ENCODE measurements around the gene TRAF2.

Gene TRAF2

GRCh38 chr9:136913701-136914438, 27.6 kb downstream of the TRAF2 start:
- Histone ChIP-seq H3K9ac (ENCODE audit: low read length) (no peak overlapping the region), H3K27ac (ENCODE audit: low read depth, low read length) (no peak overlapping the region), H3K36me3 (ENCODE audit: insufficient read depth, low read length) (peaks cover 20% of the 10 kb centered on the region), H3K4me1 (ENCODE audit: insufficient read depth, low read length) (no peaks in the 10 kb centered on the region), H3K27me3 (ENCODE audit: control insufficient read depth in 1 of 2, insufficient read depth in 2 of 2, low read length in 2 of 2) (no peaks in the 10 kb centered on the region), H3K9me3 (ENCODE audit: low read length) (no peaks in the 10 kb centered on the region), H3K4me3 (ENCODE audit: low read depth in 1 of 2, low read length in 2 of 2) (no peak overlapping the region)

GRCh38 chr9:136915632-136916329, 29.5 kb downstream of the TRAF2 start:
- no peak overlapping the region for H3K27ac ChIP-seq (ENCODE audit: low read depth, low read length)
- H3K9me3 ChIP-seq (ENCODE audit: low read length): no peaks in the 10 kb centered on the region
- H3K9ac ChIP-seq (ENCODE audit: low read length): no peak overlapping the region
- peaks cover 32% of the 10 kb centered on the region for H3K36me3 ChIP-seq (ENCODE audit: insufficient read depth, low read length)
- no peaks in the 10 kb centered on the region for H3K4me1 ChIP-seq (ENCODE audit: insufficient read depth, low read length)
- H3K27me3 ChIP-seq (ENCODE audit: control insufficient read depth in 1 of 2, insufficient read depth in 2 of 2, low read length in 2 of 2): no peaks in the 10 kb centered on the region
- H3K4me3 ChIP-seq (ENCODE audit: low read depth in 1 of 2, low read length in 2 of 2): no peak overlapping the region

GRCh38 chr9:136916330-136917184, 30.2 kb downstream of the TRAF2 start:
- no peaks in the 10 kb centered on the region for H3K9me3 ChIP-seq (ENCODE audit: low read length)
- no peak overlapping the region for H3K9ac ChIP-seq (ENCODE audit: low read length)
- peaks cover 36% of the 10 kb centered on the region for H3K36me3 ChIP-seq (ENCODE audit: insufficient read depth, low read length)
- no peaks in the 10 kb centered on the region for H3K27me3 ChIP-seq (ENCODE audit: control insufficient read depth in 1 of 2, insufficient read depth in 2 of 2, low read length in 2 of 2)
- H3K4me3 ChIP-seq (ENCODE audit: low read depth in 1 of 2, low read length in 2 of 2): no peak overlapping the region
- H3K4me1 ChIP-seq (ENCODE audit: insufficient read depth, low read length): no peaks in the 10 kb centered on the region
- H3K27ac ChIP-seq (ENCODE audit: low read depth, low read length): no peak overlapping the region

- H3K9me3 ChIP-seq (ENCODE audit: low read length): no peaks in the 10 kb centered on the region
- H3K4me3 ChIP-seq (ENCODE audit: low read depth in 1 of 2, low read length in 2 of 2): no peak overlapping the region
- H3K27me3 ChIP-seq (ENCODE audit: control insufficient read depth in 1 of 2, insufficient read depth in 2 of 2, low read length in 2 of 2): no peaks in the 10 kb centered on the region
- no peaks in the 10 kb centered on the region for H3K4me1 ChIP-seq (ENCODE audit: insufficient read depth, low read length)
- H3K9ac ChIP-seq (ENCODE audit: low read length): no peak overlapping the region
- peaks cover 36% of the 10 kb centered on the region for H3K36me3 ChIP-seq (ENCODE audit: insufficient read depth, low read length)
- H3K27ac ChIP-seq (ENCODE audit: low read depth, low read length): no peak overlapping the region
Observed at GRCh38 chr9:136917902-136918301, 31.6 kb downstream of the TRAF2 start.

- no peak overlapping the region for H3K27ac ChIP-seq (ENCODE audit: low read depth, low read length)
- no peaks in the 10 kb centered on the region for H3K9me3 ChIP-seq (ENCODE audit: low read length)
- H3K4me1 ChIP-seq (ENCODE audit: insufficient read depth, low read length): no peaks in the 10 kb centered on the region
- H3K27me3 ChIP-seq (ENCODE audit: control insufficient read depth in 1 of 2, insufficient read depth in 2 of 2, low read length in 2 of 2): no peaks in the 10 kb centered on the region
- H3K4me3 ChIP-seq (ENCODE audit: low read depth in 1 of 2, low read length in 2 of 2): no peak overlapping the region
- peaks cover 36% of the 10 kb centered on the region for H3K36me3 ChIP-seq (ENCODE audit: insufficient read depth, low read length)
- H3K9ac ChIP-seq (ENCODE audit: low read length): no peak overlapping the region
Observed at GRCh38 chr9:136920069-136920468, 33.8 kb downstream of the TRAF2 start.

GRCh38 chr9:136920734-136921231, 34.5 kb downstream of the TRAF2 start:
- H3K4me1 ChIP-seq (ENCODE audit: insufficient read depth, low read length): no peaks in the 10 kb centered on the region
- peaks cover 36% of the 10 kb centered on the region for H3K36me3 ChIP-seq (ENCODE audit: insufficient read depth, low read length)
- H3K27ac ChIP-seq (ENCODE audit: low read depth, low read length): no peak overlapping the region
- no peaks in the 10 kb centered on the region for H3K27me3 ChIP-seq (ENCODE audit: control insufficient read depth in 1 of 2, insufficient read depth in 2 of 2, low read length in 2 of 2)
- no peak overlapping the region for H3K9ac ChIP-seq (ENCODE audit: low read length)
- no peak overlapping the region for H3K4me3 ChIP-seq (ENCODE audit: low read depth in 1 of 2, low read length in 2 of 2)
- no peaks in the 10 kb centered on the region for H3K9me3 ChIP-seq (ENCODE audit: low read length)

GRCh38 chr9:136921307-136921706, 35.0 kb downstream of the TRAF2 start:
- Histone ChIP-seq H3K9me3 (ENCODE audit: low read length) (no peaks in the 10 kb centered on the region), H3K36me3 (ENCODE audit: insufficient read depth, low read length) (peaks cover 36% of the 10 kb centered on the region), H3K9ac (ENCODE audit: low read length) (no peak overlapping the region), H3K27me3 (ENCODE audit: control insufficient read depth in 1 of 2, insufficient read depth in 2 of 2, low read length in 2 of 2) (no peaks in the 10 kb centered on the region), H3K27ac (ENCODE audit: low read depth, low read length) (no peak overlapping the region), H3K4me3 (ENCODE audit: low read depth in 1 of 2, low read length in 2 of 2) (no peak overlapping the region), H3K4me1 (ENCODE audit: insufficient read depth, low read length) (no peaks in the 10 kb centered on the region)

GRCh38 chr9:136921718-136922117, 35.4 kb downstream of the TRAF2 start:
- Histone ChIP-seq H3K4me1 (ENCODE audit: insufficient read depth, low read length) (no peaks in the 10 kb centered on the region), H3K27ac (ENCODE audit: low read depth, low read length) (no peak overlapping the region), H3K4me3 (ENCODE audit: low read depth in 1 of 2, low read length in 2 of 2) (no peak overlapping the region), H3K36me3 (ENCODE audit: insufficient read depth, low read length) (peaks cover 32% of the 10 kb centered on the region), H3K9ac (ENCODE audit: low read length) (no peak overlapping the region), H3K27me3 (ENCODE audit: control insufficient read depth in 1 of 2, insufficient read depth in 2 of 2, low read length in 2 of 2) (no peaks in the 10 kb centered on the region), H3K9me3 (ENCODE audit: low read length) (no peaks in the 10 kb centered on the region)

GRCh38 chr9:136922540-136922939, 36.2 kb downstream of the TRAF2 start:
- Histone ChIP-seq H3K9ac (ENCODE audit: low read length) (no peak overlapping the region), H3K36me3 (ENCODE audit: insufficient read depth, low read length) (peaks cover 28% of the 10 kb centered on the region), H3K4me3 (ENCODE audit: low read depth in 1 of 2, low read length in 2 of 2) (no peak overlapping the region), H3K9me3 (ENCODE audit: low read length) (no peaks in the 10 kb centered on the region), H3K27ac (ENCODE audit: low read depth, low read length) (no peak overlapping the region), H3K27me3 (ENCODE audit: control insufficient read depth in 1 of 2, insufficient read depth in 2 of 2, low read length in 2 of 2) (no peaks in the 10 kb centered on the region), H3K4me1 (ENCODE audit: insufficient read depth, low read length) (no peaks in the 10 kb centered on the region)

- Histone ChIP-seq H3K9ac (ENCODE audit: low read length) (no peak overlapping the region), H3K36me3 (ENCODE audit: insufficient read depth, low read length) (peaks cover 27% of the 10 kb centered on the region), H3K9me3 (ENCODE audit: low read length) (no peaks in the 10 kb centered on the region), H3K27me3 (ENCODE audit: control insufficient read depth in 1 of 2, insufficient read depth in 2 of 2, low read length in 2 of 2) (no peaks in the 10 kb centered on the region), H3K4me1 (ENCODE audit: insufficient read depth, low read length) (no peaks in the 10 kb centered on the region), H3K27ac (ENCODE audit: low read depth, low read length) (no peak overlapping the region), H3K4me3 (ENCODE audit: low read depth in 1 of 2, low read length in 2 of 2) (no peak overlapping the region)
Observed at GRCh38 chr9:136923881-136924280, 37.6 kb downstream of the TRAF2 start.

GRCh38 chr9:136925414-136926153, 39.3 kb downstream of the TRAF2 start:
- Histone ChIP-seq H3K9me3 (ENCODE audit: low read length) (no peaks in the 10 kb centered on the region), H3K27ac (ENCODE audit: low read depth, low read length) (no peak overlapping the region), H3K4me1 (ENCODE audit: insufficient read depth, low read length) (no peaks in the 10 kb centered on the region)

More at GRCh38 chr9:136925414-136926153, 39.3 kb downstream of the TRAF2 start:
- H3K4me3 ChIP-seq (ENCODE audit: low read depth in 1 of 2, low read length in 2 of 2): no peak overlapping the region
- H3K9ac ChIP-seq (ENCODE audit: low read length): no peak overlapping the region
- H3K27me3 ChIP-seq (ENCODE audit: control insufficient read depth in 1 of 2, insufficient read depth in 2 of 2, low read length in 2 of 2): no peaks in the 10 kb centered on the region
- H3K36me3 ChIP-seq (ENCODE audit: insufficient read depth, low read length): peaks cover 17% of the 10 kb centered on the region

Measured in muscle layer of colon (tissue), 2 donors.